HCT116 (cell line): ENCODE results near the gene PKM. TPM values are rescaled to one million over a fixed set of nuclear protein-coding genes. Genes with fewer than 3 reads are reported as not detected.

ENCODE experiments used
- ATAC-seq: fragments of 200-7000 bp; cut with Tn5 transposase; 2 replicates; pipeline ENCODE4 v1.9.1; 2020; ENCODE audit warnings: mild to moderate bottlenecking, moderate library complexity
- BruUV-seq: library from RNA; stranded (reverse); fragments of 400-500 nt; replicated peaks from 2 replicates; lab custom pipeline; 2021; lab: Mats Ljungman, UMichigan
- CTCF ChIA-PET: fragments of 300-600 bp; sonication (Branson Sonifier 250); formaldehyde crosslinking; loops from one replicate; lab custom pipeline; 2021; ENCODE audit warnings: antibody characterized with exemption; lab: Charles Lee
- POLR2A ChIA-PET: fragments of 300-600, 350-600 bp; sonication (Branson Sonifier 250); formaldehyde crosslinking; loops from one replicate; lab custom pipeline; 2021; ENCODE audit warnings: antibody characterized with exemption; lab: Charles Lee
- RAD21 ChIA-PET, 2 experiments: fragments of 300-600 bp; sonication (Branson Sonifier 250); formaldehyde crosslinking; loops; one replicate each; lab custom pipeline; 2023; ENCODE audit warnings: low total read pairs in 2 of 2; ENCODE audit not compliant: uncharacterized antibody in 2 of 2, unreplicated experiment in 2 of 2, low non-redundant PET in 1 of 2; lab: Charles Lee
- DNase-seq: peaks from one replicate; pipeline ENCODE4 v3.0.0-alpha.2; 2010; ENCODE audit warnings: low read depth, low spot score
- H2AFZ ChIP-seq: fragments of 200-600 bp; shearing (Covaris generic), sonication (generic); 2 replicates; pipeline ENCODE4 v1.6.1; 2017; ENCODE audit warnings: low read depth, mixed run types, mixed read lengths, antibody characterized with exemption, low read length; ENCODE audit not compliant: poor library complexity, severe bottlenecking
- H3K27ac ChIP-seq: 2 replicates; pipeline ENCODE4 v1.5.1; 2012; ENCODE audit warnings: low read depth, low read length
- H3K27me3 ChIP-seq: fragments of 200-600 bp; sonication (generic); 2 replicates; pipeline ENCODE4 v1.6.1; 2016; ENCODE audit warnings: mixed run types, low read length, mixed read lengths; ENCODE audit not compliant: insufficient read depth
- H3K36me3 ChIP-seq, 2 experiments: fragments of 200-500 bp in 1 of 2; fragments of 200-600 bp in 1 of 2; sonication (Bioruptor generic) in 1 of 2; sonication (generic) in 1 of 2; 2 replicates each; pipeline versions ENCODE4 v1.5.1 to v1.6.1; 2014 to 2016; ENCODE audit warnings: low read length in 2 of 2, inconsistent platforms in 1 of 2, mixed read lengths in 1 of 2, mixed run types in 1 of 2; ENCODE audit not compliant: insufficient read depth in 2 of 2, control insufficient read depth in 1 of 2
- H3K4me1 ChIP-seq, 2 experiments: fragments of 200-600 bp in 1 of 2; sonication (generic) in 1 of 2; 2 replicates each; pipeline versions ENCODE4 v1.5.1 to v1.6.1; 2012 to 2017; ENCODE audit warnings: low read length in 2 of 2, inconsistent platforms in 1 of 2, mild to moderate bottlenecking in 1 of 2, mixed read lengths in 1 of 2, mixed run types in 1 of 2, moderate library complexity in 1 of 2; ENCODE audit not compliant: insufficient read depth in 2 of 2, control insufficient read depth in 1 of 2
- H3K4me2 ChIP-seq: fragments of 200-600 bp; sonication (generic); 2 replicates; pipeline ENCODE4 v1.6.1; 2017; ENCODE audit warnings: mixed run types, low read length, mixed read lengths
- H3K4me3 ChIP-seq, 2 experiments: fragments of 200-600 bp in 1 of 2; sonication (generic) in 1 of 2; replicated peaks in 1 of 2; 2 replicates each; pipeline ENCODE4 v1.5.1; 2011 to 2016; ENCODE audit warnings: low read length in 2 of 2, control low read depth in 1 of 2, low read depth in 1 of 2, mild to moderate bottlenecking in 1 of 2, mixed read lengths in 1 of 2, mixed run types in 1 of 2
- H3K79me2 ChIP-seq: fragments of 200-600 bp; sonication (generic); 2 replicates; pipeline ENCODE4 v1.6.1; 2017; ENCODE audit warnings: mild to moderate bottlenecking, mixed run types, low read length, moderate library complexity, mixed read lengths; ENCODE audit not compliant: insufficient read depth
- H3K9ac ChIP-seq: fragments of 200-600 bp; sonication (generic); 2 replicates; pipeline ENCODE4 v1.6.1; 2016; ENCODE audit warnings: low read length, mixed read lengths
- H3K9me2 ChIP-seq: fragments of 200-600 bp; sonication (generic), shearing (Covaris generic); 2 replicates; pipeline ENCODE4 v1.6.1; 2017; ENCODE audit warnings: mixed run types, mild to moderate bottlenecking, moderate library complexity; ENCODE audit not compliant: insufficient read depth
- H3K9me3 ChIP-seq, 2 experiments: fragments of 200-500 bp in 1 of 2; fragments of 200-600 bp in 1 of 2; sonication (Bioruptor generic) in 1 of 2; sonication (generic) in 1 of 2; 2 replicates each; pipeline ENCODE4 v1.6.1; 2014 to 2017; ENCODE audit warnings: low read length in 2 of 2, mixed read lengths in 2 of 2, inconsistent platforms in 1 of 2, low read depth in 1 of 2, mild to moderate bottlenecking in 1 of 2, mixed run types in 1 of 2, moderate library complexity in 1 of 2; ENCODE audit not compliant: control insufficient read depth in 1 of 2, insufficient read depth in 1 of 2
- H4K20me1 ChIP-seq: fragments of 200-600 bp; sonication (generic), shearing (Covaris generic); 2 replicates; pipeline ENCODE4 v1.6.1; 2017; ENCODE audit warnings: mixed run types, mild to moderate bottlenecking, moderate library complexity; ENCODE audit not compliant: insufficient read depth
- CBX3 ChIP-seq: IDR thresholded peaks from 2 replicates; pipeline ENCODE4 v1.6.1; 2012; ENCODE audit warnings: low read depth
- EGR1 ChIP-seq: IDR thresholded peaks from 2 replicates; pipeline ENCODE4 v1.6.1; 2012; ENCODE audit warnings: low read depth
- ELF1 ChIP-seq: IDR thresholded peaks from 2 replicates; pipeline ENCODE4 v1.6.1; 2012; ENCODE audit warnings: low read depth, borderline replicate concordance
- EZH2phosphoT487 ChIP-seq: fragments of 200-600 bp; IDR thresholded peaks from 2 replicates; pipeline ENCODE4 v1.6.1; 2018; ENCODE audit warnings: antibody characterized with exemption, borderline replicate concordance
- POLR2A ChIP-seq: IDR thresholded peaks from 2 replicates; pipeline ENCODE4 v1.7.0; 2011; ENCODE audit warnings: borderline replicate concordance; ENCODE audit not compliant: insufficient read depth, insufficient read length; ENCODE audit errors: extremely low read depth
- POLR2AphosphoS5 ChIP-seq: IDR thresholded peaks from 2 replicates; pipeline ENCODE4 v1.6.1; 2011; ENCODE audit warnings: mild to moderate bottlenecking, low read depth, low read length, moderate library complexity
- SP1 ChIP-seq: IDR thresholded peaks from 2 replicates; pipeline ENCODE4 v1.6.1; 2012; ENCODE audit warnings: low read depth
- TCF7L2 ChIP-seq: IDR thresholded peaks from 2 replicates; pipeline ENCODE4 v1.7.0; 2011; ENCODE audit warnings: borderline replicate concordance, inconsistent platforms; ENCODE audit not compliant: insufficient read depth, insufficient read length; ENCODE audit errors: extremely low read depth
- ZFX ChIP-seq: fragments of 450-650 bp; IDR thresholded peaks from 2 replicates; pipeline ENCODE4 v1.6.1; 2017
- intact Hi-C: fragments of 100-400 bp; cut with micrococcal nuclease; formaldehyde crosslinking; loops from 2 replicates; pipeline ENCODE4 v1.10.0; 2022
- total RNA-seq: library from RNA; stranded (reverse); gene quantifications from one replicate; pipeline ENCODE4 v1.2.1, GENCODE V29; 2021; ENCODE audit not compliant: unreplicated experiment
- TF ChIP-seq, protein P1 (sequence below), 3 experiments: fragments of 200-600 bp in 1 of 3; sonication (generic) in 1 of 3; IDR thresholded peaks in 2 of 3; conservative IDR thresholded peaks in 1 of 3; 2 replicates each; pipeline ENCODE4 v1.5.1; 2012 to 2017; ENCODE audit warnings: low read depth in 2 of 3, low read length in 2 of 3, antibody characterized with exemption in 1 of 3, borderline replicate concordance in 1 of 3, control low read depth in 1 of 3, mild to moderate bottlenecking in 1 of 3, mixed read lengths in 1 of 3, mixed run types in 1 of 3, moderate library complexity in 1 of 3; ENCODE audit not compliant: insufficient read depth in 1 of 3
- TF ChIP-seq, protein P2 (sequence below): IDR thresholded peaks from 2 replicates; pipeline ENCODE4 v1.6.1; 2012
- TF ChIP-seq, protein P3 (sequence below): IDR thresholded peaks from 2 replicates; pipeline ENCODE4 v1.6.1; 2012

PKM gene
- total RNA-seq, 1 experiment from 2014 or later: 1,664 TPM

DNA sequence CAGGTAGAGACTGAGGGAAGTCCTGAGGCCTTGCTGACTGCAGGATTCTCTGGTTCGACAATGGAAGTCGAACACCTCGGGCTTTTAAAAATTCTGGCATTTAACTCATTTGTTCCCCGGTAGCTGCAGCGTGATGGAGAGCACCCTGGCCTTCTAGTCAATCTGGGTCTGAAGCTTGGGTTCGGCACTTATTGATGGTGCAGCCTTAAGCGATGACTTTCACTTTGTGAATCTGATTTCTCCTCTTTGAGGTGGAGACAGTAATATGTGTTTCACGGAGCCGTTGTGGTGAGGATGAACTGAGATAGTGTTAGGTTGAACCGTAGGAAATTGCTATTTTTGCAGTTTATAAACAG lies 42.0 kb upstream of the PKM start (continued):
- TF ChIP-seq, protein P1, sequence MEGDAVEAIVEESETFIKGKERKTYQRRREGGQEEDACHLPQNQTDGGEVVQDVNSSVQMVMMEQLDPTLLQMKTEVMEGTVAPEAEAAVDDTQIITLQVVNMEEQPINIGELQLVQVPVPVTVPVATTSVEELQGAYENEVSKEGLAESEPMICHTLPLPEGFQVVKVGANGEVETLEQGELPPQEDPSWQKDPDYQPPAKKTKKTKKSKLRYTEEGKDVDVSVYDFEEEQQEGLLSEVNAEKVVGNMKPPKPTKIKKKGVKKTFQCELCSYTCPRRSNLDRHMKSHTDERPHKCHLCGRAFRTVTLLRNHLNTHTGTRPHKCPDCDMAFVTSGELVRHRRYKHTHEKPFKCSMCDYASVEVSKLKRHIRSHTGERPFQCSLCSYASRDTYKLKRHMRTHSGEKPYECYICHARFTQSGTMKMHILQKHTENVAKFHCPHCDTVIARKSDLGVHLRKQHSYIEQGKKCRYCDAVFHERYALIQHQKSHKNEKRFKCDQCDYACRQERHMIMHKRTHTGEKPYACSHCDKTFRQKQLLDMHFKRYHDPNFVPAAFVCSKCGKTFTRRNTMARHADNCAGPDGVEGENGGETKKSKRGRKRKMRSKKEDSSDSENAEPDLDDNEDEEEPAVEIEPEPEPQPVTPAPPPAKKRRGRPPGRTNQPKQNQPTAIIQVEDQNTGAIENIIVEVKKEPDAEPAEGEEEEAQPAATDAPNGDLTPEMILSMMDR (IDR thresholded peaks at IDR 0.05 in 2 of 3, conservative IDR thresholded peaks at IDR 0.05 in 1 of 3; ENCODE audit: borderline replicate concordance in 1 of 3, insufficient read depth in 1 of 3, low read depth in 2 of 3, low read length in 2 of 3): no peak
- no peak for TF ChIP-seq EZH2phosphoT487
- no peak for TF ChIP-seq ELF1
- TF ChIP-seq EGR1: no peak
- TF ChIP-seq ZFX: no peak
- no peak; the same call in 1 of the 2 replicates for TF ChIP-seq POLR2AphosphoS5
- TF ChIP-seq, protein P2, sequence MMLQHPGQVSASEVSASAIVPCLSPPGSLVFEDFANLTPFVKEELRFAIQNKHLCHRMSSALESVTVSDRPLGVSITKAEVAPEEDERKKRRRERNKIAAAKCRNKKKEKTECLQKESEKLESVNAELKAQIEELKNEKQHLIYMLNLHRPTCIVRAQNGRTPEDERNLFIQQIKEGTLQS: no peak

DNA sequence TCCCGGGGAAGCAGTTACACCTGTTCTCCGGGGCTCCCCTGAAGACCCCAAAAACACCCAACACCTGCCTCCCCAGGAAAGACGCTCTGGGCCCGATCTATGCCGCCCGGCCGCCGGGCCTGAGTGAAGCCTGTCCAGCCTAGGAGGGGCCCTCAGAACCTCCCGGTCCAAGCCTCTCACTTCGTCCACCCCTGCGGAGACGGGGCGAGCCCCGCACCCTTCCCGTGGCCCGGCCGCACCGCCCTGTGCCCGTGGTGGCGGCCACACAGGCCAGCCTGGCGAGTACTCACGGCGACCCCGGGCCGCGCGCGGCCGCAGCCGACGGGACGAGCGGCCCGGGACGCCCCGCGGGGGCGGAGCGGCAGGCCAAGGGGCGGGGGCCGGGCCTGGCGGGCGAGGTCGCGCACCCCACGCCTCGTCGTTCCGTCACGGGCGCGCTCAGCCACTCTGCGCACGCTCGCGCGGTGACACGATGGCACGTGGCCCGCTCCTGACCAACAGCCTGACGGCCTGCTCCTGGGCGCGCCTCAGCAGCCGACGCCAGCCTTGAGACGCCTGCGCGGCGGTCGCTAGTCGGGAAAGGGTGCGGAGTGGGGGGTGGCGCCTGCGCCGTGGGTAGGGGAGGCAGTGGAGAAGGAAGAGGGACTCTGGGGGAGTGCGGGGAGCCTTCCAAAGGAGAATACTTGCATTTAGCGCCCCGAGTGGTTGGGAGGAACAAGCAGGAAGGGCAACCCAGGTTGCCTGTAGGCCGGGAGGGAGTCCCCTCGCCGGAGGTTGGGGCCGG lies 41.4 kb upstream of the PKM start, which contains the start of gene PARP6:
TSS of gene PARP6 (minus strand) at position 342 of the 784 bp plus-strand sequence. CDS start 5,077 bp downstream, outside the sequence.
- peaks cover 5 to 7% of the 10 kb centered on the region in 2 experiments; a peak in 3 of 4 replicates for H3K36me3 ChIP-seq
- peak within 1 kb of the TSS; percentile 79 to 91 for H3K4me3 ChIP-seq
- no TSS peak for BruUV-seq
- peak within 1 kb of the TSS; percentile 85 for H3K27ac ChIP-seq
- no peaks in the 10 kb centered on the region for H3K9me2 ChIP-seq
- peak; percentile 97 for DNase-seq
- no peaks in the 10 kb centered on the region for H4K20me1 ChIP-seq
- peaks cover 28% of the 10 kb centered on the region for H3K79me2 ChIP-seq
- intact Hi-C loops: loop anchor here (2.0 kb wide), 1 partner anchor 40 kb away; no protein-coding TSS in a partner anchor
- TF ChIP-seq POLR2AphosphoS5 (peak; percentile 50), EZH2phosphoT487 (no peak), POLR2A (peak; percentile 57), SP1 (peak; percentile 62; the same call in 1 of the 2 replicates), TCF7L2 (peak; percentile 10), ZFX (peak; percentile 92), CBX3 (no peak)
- TF ChIP-seq, protein P3, sequence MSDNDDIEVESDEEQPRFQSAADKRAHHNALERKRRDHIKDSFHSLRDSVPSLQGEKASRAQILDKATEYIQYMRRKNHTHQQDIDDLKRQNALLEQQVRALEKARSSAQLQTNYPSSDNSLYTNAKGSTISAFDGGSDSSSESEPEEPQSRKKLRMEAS: peak; percentile 96
- TF ChIP-seq, protein P1 (IDR thresholded peaks at IDR 0.05 in 2 of 3, conservative IDR thresholded peaks at IDR 0.05 in 1 of 3; ENCODE audit: borderline replicate concordance in 1 of 3, insufficient read depth in 1 of 3, low read depth in 2 of 3, low read length in 2 of 3): peak; percentile 40 to 71 (median 56); a peak in 5 of 6 replicates
- peak within 1 kb of the TSS; percentile 82 for H3K4me2 ChIP-seq
- no peaks in the 10 kb centered on the region for H3K27me3 ChIP-seq
- H3K9ac ChIP-seq: peak within 1 kb of the TSS; percentile 86
- no peaks in the 10 kb centered on the region for H3K9me3 ChIP-seq
- no peak within 1 kb of the TSS for H2AFZ ChIP-seq
- ChIA-PET CTCF (interaction anchor here (1.5 kb wide), 1 partner anchor 13 kb away, joined by 4 read pairs; no protein-coding TSS in a partner anchor), POLR2A (no interaction called here), RAD21 (no interaction called here)
- peak; percentile 96 for ATAC-seq
- peaks cover 9 to 17% of the 10 kb centered on the region in 2 experiments; a peak in 2 of 4 replicates for H3K4me1 ChIP-seq
